GM23338 (cell line): ENCODE data around the gene PDE6H. TPM values are rescaled to one million over a fixed set of nuclear protein-coding genes. Genes with fewer than 3 reads are reported as not detected.

Experiments used
- ATAC-seq: fragments of 200-7000 bp; cut with Tn5 transposase; 3 replicates; pipeline ENCODE4 v1.9.1; 2020
- DNase-seq: peaks from one replicate; pipeline ENCODE4 v3.0.0-alpha.2; 2015; ENCODE audit warnings: low spot score
- H2AFZ ChIP-seq: fragments of 200-600 bp; sonication (generic); 2 replicates; pipeline ENCODE4 v1.8.0; 2016; ENCODE audit warnings: antibody characterized with exemption, mild to moderate bottlenecking, moderate library complexity
- H3F3A ChIP-seq: fragments of 200-600 bp; sonication (generic); replicated peaks from 2 replicates; pipeline ENCODE4 v1.8.0; 2017; ENCODE audit warnings: antibody characterized with exemption, mixed run types, low read depth
- H3K27ac ChIP-seq: fragments of 200-600 bp; sonication (generic); 2 replicates; pipeline ENCODE4 v1.6.1; 2016; ENCODE audit warnings: low read depth
- H3K27me3 ChIP-seq: fragments of 200-600 bp; sonication (generic); 2 replicates; pipeline ENCODE4 v1.8.0; 2016; ENCODE audit warnings: mild to moderate bottlenecking, mixed run types, moderate library complexity; ENCODE audit not compliant: insufficient read depth
- H3K36me3 ChIP-seq: fragments of 200-600 bp; sonication (generic); 2 replicates; pipeline ENCODE4 v1.8.0; 2016; ENCODE audit warnings: mild to moderate bottlenecking; ENCODE audit not compliant: insufficient read depth
- H3K4me1 ChIP-seq: fragments of 200-600 bp; sonication (generic); 2 replicates; pipeline ENCODE4 v1.8.0; 2016; ENCODE audit warnings: mild to moderate bottlenecking, moderate library complexity; ENCODE audit not compliant: insufficient read depth
- H3K4me2 ChIP-seq: fragments of 200-600 bp; sonication (generic); 2 replicates; pipeline ENCODE4 v1.7.1; 2017; ENCODE audit warnings: mixed run types
- H3K4me3 ChIP-seq: fragments of 200-600 bp; sonication (generic); 2 replicates; pipeline ENCODE4 v1.6.1; 2016; ENCODE audit warnings: mixed run types
- H3K79me2 ChIP-seq: fragments of 200-600 bp; sonication (generic); replicated peaks from 2 replicates; pipeline ENCODE4 v1.8.0; 2017; ENCODE audit warnings: mild to moderate bottlenecking; ENCODE audit not compliant: insufficient read depth
- H3K9me2 ChIP-seq: fragments of 200-600 bp; sonication (generic); 2 replicates; pipeline ENCODE4 v1.8.0; 2017; ENCODE audit not compliant: insufficient read depth
- H4K20me1 ChIP-seq: fragments of 200-600 bp; sonication (generic); replicated peaks from 2 replicates; pipeline ENCODE4 v1.8.0; 2017; ENCODE audit warnings: mild to moderate bottlenecking; ENCODE audit not compliant: insufficient read depth
- H3K27ac Mint-ChIP-seq: 2 replicates; pipeline ENCODE4 v1.8.0; 2020; ENCODE audit warnings: inconsistent platforms, mild to moderate bottlenecking, moderate library complexity, mixed read lengths
- H3K27me3 Mint-ChIP-seq: 3 replicates; pipeline ENCODE4 v1.8.0; 2022; ENCODE audit warnings: low read depth, mild to moderate bottlenecking, moderate library complexity, mixed read lengths, inconsistent platforms; ENCODE audit not compliant: insufficient read depth, poor library complexity
- H3K36me3 Mint-ChIP-seq: 3 replicates; pipeline ENCODE4 v1.8.0; 2021; ENCODE audit warnings: low read depth, mild to moderate bottlenecking, inconsistent platforms, moderate library complexity, mixed read lengths
- H3K4me1 Mint-ChIP-seq: 3 replicates; pipeline ENCODE4 v1.8.0; 2020; ENCODE audit warnings: mild to moderate bottlenecking, inconsistent platforms, mixed read lengths
- H3K4me3 Mint-ChIP-seq: 3 replicates; pipeline ENCODE4 v1.8.0; 2021; ENCODE audit warnings: moderate library complexity, mild to moderate bottlenecking, inconsistent platforms, mixed read lengths
- H3K9me3 Mint-ChIP-seq: 3 replicates; pipeline ENCODE4 v1.8.0; 2020; ENCODE audit warnings: moderate library complexity, mild to moderate bottlenecking, inconsistent platforms, mixed read lengths
- CTCF ChIP-seq, 2 experiments: fragments of 200-600 bp in 1 of 2; sonication (generic) in 1 of 2; conservative IDR thresholded peaks; 2 replicates each; pipeline versions ENCODE4 v1.5.1 to v1.6.1; 2016 to 2017; ENCODE audit warnings: antibody characterized with exemption in 2 of 2, low read depth in 2 of 2, mild to moderate bottlenecking in 2 of 2, moderate library complexity in 1 of 2
- EZH2phosphoT487 ChIP-seq: fragments of 200-600 bp; sonication (generic); IDR thresholded peaks from one replicate; pipeline ENCODE4 v1.8.1; 2018; ENCODE audit warnings: antibody characterized with exemption; ENCODE audit not compliant: unreplicated experiment
- JUNB ChIP-seq: IDR thresholded peaks from one replicate; pipeline ENCODE4 v1.6.1; 2016; ENCODE audit warnings: antibody characterized with exemption; ENCODE audit not compliant: unreplicated experiment
- REST ChIP-seq: IDR thresholded peaks from one replicate; pipeline ENCODE4 v1.6.1; 2018; ENCODE audit warnings: antibody characterized with exemption; ENCODE audit not compliant: unreplicated experiment
- ZNF331 ChIP-seq: fragments of 250-450 bp; sonication (Bioruptor Pico); IDR thresholded peaks from 2 replicates; pipeline ENCODE4 v1.5.0; 2020; ENCODE audit warnings: low read depth, mild to moderate bottlenecking, moderate library complexity
- polyA plus RNA-seq: library from polyadenylated mRNA; unstranded; fragments of >200 nt; fragmentation: Nextera tagmentation; extraction: Ambion mirVana; gene quantifications from 2 replicates; pipeline ENCODE4 v1.2.1, GENCODE V29; 2016
- total RNA-seq: library from RNA; depleted of rRNA; stranded (reverse); fragments of >200 nt; shearing (Covaris generic); gene quantifications from 2 replicates; pipeline ENCODE4 v1.2.3, GENCODE V29; 2014

The PDE6H gene
- total and polyA plus RNA-seq, 2 experiments from 2014 or later: not detected

- no peak for TF ChIP-seq CTCF (conservative IDR thresholded peaks at IDR 0.05; ENCODE audit: low read depth in 2 of 2)
- no peak for TF ChIP-seq REST
- no peak for TF ChIP-seq EZH2phosphoT487
- no peak for TF ChIP-seq ZNF331 (CRISPR knock-in tag)
- TF ChIP-seq JUNB: no peak
These were observed 27.7 kb downstream of the PDE6H start (continued) for GRCh38 chr12:15000575-15000974.

GRCh38 chr12:15001733-15002382, 29.0 kb downstream of the PDE6H start:
- Histone ChIP-seq H3K4me1 (peaks cover 5% of the 10 kb centered on the region; the same call in 1 of the 2 replicates), H3K4me2 (no peak overlapping the region; the same call in 1 of the 2 replicates), H2AFZ (peak overlapping the region; percentile 45), H3K4me3 (no peak overlapping the region), H3K79me2 (no peaks in the 10 kb centered on the region), H3K9me2 (no peaks in the 10 kb centered on the region), H3K27me3 (no peaks in the 10 kb centered on the region), H3F3A (no peaks in the 10 kb centered on the region), H3K36me3 (no peaks in the 10 kb centered on the region), H4K20me1 (no peaks in the 10 kb centered on the region), H3K27ac (no peak overlapping the region)
- no peaks in the 10 kb centered on the region for H3K27me3 Mint-ChIP-seq
- H3K27ac Mint-ChIP-seq: no peak overlapping the region
- peaks cover 11% of the 10 kb centered on the region; the same call in 2 of the 3 replicates for H3K4me1 Mint-ChIP-seq
- H3K4me3 Mint-ChIP-seq: no peak overlapping the region
- no peaks in the 10 kb centered on the region for H3K36me3 Mint-ChIP-seq
- peak; percentile 98 for ATAC-seq
- peak in 1 of 2 experiments; percentile 33; a peak in 2 of 4 replicates for TF ChIP-seq CTCF (conservative IDR thresholded peaks at IDR 0.05; ENCODE audit: low read depth in 2 of 2)
- no peak for TF ChIP-seq REST
- peak; percentile 65 for DNase-seq
- H3K9me3 Mint-ChIP-seq: no peaks in the 10 kb centered on the region
